Gastroesophageal sphincter (tissue), 3 donors: ENCODE data around the gene BCL2L12.

Experiments
- CTCF ChIP-seq, 4 experiments: fragments of 200-600 bp in 2 of 4; fragments of 450-650 bp in 2 of 4; sonication (generic) in 1 of 4; IDR thresholded peaks; one replicate each; pipeline ENCODE4 v1.5.1; 2017 to 2019; ENCODE audit warnings: antibody characterized with exemption in 4 of 4, mild to moderate bottlenecking in 2 of 4, moderate library complexity in 2 of 4
- POLR2AphosphoS5 ChIP-seq: sonication (generic); formaldehyde crosslinking; IDR thresholded peaks from one replicate; pipeline ENCODE4 v1.6.1; 2017; ENCODE audit warnings: antibody characterized with exemption

- no peak for TF ChIP-seq CTCF (IDR thresholded peaks at IDR 0.05)
- TF ChIP-seq POLR2AphosphoS5, result no peak
Measured at GRCh38 chr19:49626226-49626625, 39.5 kb upstream of the BCL2L12 start.
